ENCODE results near the gene SMYD3. TPM values are rescaled to one million over a fixed set of nuclear protein-coding genes. Genes with fewer than 3 reads are reported as not detected.

The SMYD3 gene
- polyA plus RNA-seq, 2 of the 4 experiments (the other 2 are of a cell fraction) = 18.2 to 35.2 TPM

DNA sequence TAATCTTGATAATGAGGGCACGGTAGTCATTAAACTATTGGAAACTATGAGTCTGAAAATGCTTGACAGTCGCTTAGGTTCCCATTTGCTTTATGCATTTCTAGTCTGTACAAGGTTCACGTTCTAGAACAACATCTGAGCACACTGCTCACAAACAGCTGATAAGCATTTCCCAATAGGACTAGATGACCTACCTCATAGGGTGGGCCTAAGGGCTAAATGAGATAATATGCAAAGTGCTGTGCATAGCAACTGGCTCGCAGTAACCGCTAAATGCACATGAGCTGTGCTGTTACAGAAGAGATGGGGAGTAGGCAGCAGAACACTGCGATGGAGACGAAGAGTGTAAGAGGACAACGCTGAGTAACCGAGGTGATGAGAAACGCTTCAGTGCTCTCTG, 628.0 kb downstream of the SMYD3 start:
- DNase-seq (ENCODE audit: low read depth in 1 of 2, low spot score in 1 of 2) (no peak), FAIRE-seq (no peak), ATAC-seq (no peak)
- CTCF ChIA-PET = no interaction called here
- H3K9me3 ChIP-seq = no peaks in the 10 kb centered on the region
- POLR2A ChIA-PET = no interaction called here
- TF ChIP-seq FOXS1 (CRISPR knock-in tag; IDR thresholded peaks at IDR 0.05) (no peak), FOSL2 (IDR thresholded peaks at IDR 0.05) (no peak), FOSL2 (CRISPR knock-in tag; IDR thresholded peaks at IDR 0.05) (no peak), RARB (CRISPR knock-in tag; IDR thresholded peaks at IDR 0.05) (no peak), RCOR1 (IDR thresholded peaks at IDR 0.05; ENCODE audit: low read depth, low read length) (no peak), KDM5A (IDR thresholded peaks at IDR 0.05) (no peak), CHD2 (IDR thresholded peaks at IDR 0.05; ENCODE audit: low read length, partially characterized antibody) (no peak), JUN (IDR thresholded peaks at IDR 0.05) (no peak), NFE2L2 (conservative IDR thresholded peaks at IDR 0.05; ENCODE audit: low read length) (no peak), MAFK (IDR thresholded peaks at IDR 0.05; ENCODE audit: partially characterized antibody) (no peak), SMC3 (IDR thresholded peaks at IDR 0.05) (no peak), ZC3H11A (IDR thresholded peaks at IDR 0.05) (no peak), HOXA7 (CRISPR knock-in tag; IDR thresholded peaks at IDR 0.05) (no peak), SREBF2 (IDR thresholded peaks at IDR 0.05) (no peak), ZSCAN20 (CRISPR knock-in tag; IDR thresholded peaks at IDR 0.05) (no peak), TFCP2L1 (CRISPR knock-in tag; IDR thresholded peaks at IDR 0.05) (no peak), ZNF302 (CRISPR knock-in tag; IDR thresholded peaks at IDR 0.05) (no peak), HES2 (IDR thresholded peaks at IDR 0.05) (no peak), POLR2AphosphoS2 (conservative IDR thresholded peaks at IDR 0.05; ENCODE audit: low read length) (no peak)
- TF ChIP-seq, protein P1, sequence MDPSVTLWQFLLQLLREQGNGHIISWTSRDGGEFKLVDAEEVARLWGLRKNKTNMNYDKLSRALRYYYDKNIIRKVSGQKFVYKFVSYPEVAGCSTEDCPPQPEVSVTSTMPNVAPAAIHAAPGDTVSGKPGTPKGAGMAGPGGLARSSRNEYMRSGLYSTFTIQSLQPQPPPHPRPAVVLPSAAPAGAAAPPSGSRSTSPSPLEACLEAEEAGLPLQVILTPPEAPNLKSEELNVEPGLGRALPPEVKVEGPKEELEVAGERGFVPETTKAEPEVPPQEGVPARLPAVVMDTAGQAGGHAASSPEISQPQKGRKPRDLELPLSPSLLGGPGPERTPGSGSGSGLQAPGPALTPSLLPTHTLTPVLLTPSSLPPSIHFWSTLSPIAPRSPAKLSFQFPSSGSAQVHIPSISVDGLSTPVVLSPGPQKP (IDR thresholded peaks at IDR 0.05; ENCODE audit: low read depth, low read length) = no peak
- TF ChIP-seq, protein P2, sequence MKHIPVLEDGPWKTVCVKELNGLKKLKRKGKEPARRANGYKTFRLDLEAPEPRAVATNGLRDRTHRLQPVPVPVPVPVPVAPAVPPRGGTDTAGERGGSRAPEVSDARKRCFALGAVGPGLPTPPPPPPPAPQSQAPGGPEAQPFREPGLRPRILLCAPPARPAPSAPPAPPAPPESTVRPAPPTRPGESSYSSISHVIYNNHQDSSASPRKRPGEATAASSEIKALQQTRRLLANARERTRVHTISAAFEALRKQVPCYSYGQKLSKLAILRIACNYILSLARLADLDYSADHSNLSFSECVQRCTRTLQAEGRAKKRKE (CRISPR knock-in tag; IDR thresholded peaks at IDR 0.05; ENCODE audit: low read depth) = no peak
- 82% methylated on average over 10 of the region's 10 CpGs for WGBS (ENCODE audit: missing lambda C conversion rate)
- H3K27ac ChIP-seq = no peak overlapping the region
- H3K4me1 ChIP-seq = no peaks in the 10 kb centered on the region
- no peak overlapping the region for H3K4me2 ChIP-seq
- H3K4me3 ChIP-seq = no peak overlapping the region

DNA sequence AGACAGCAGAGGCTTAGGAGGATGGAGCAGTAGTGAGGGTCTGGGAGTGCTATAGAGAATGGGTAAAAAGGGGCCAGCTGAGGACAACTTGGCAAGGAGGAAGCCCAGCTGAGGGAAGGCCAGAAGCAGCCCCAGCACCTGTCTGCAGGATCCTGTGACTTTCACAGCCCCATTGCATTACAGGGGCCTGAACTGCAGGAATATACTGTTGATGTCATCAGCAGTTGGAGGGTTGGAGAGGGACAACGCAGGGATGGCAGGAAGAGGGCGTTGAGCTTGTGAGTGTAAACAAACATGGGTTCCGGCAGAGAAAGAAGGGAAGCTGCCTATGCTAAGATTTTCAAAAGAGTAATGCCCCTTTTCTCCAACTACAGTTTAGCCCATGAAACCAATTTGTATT, 628.5 kb downstream of the SMYD3 start:
- H3K9me3 ChIP-seq = no peaks in the 10 kb centered on the region

More for the DNA sequence above, 628.5 kb downstream of the SMYD3 start:
- H3K4me2 ChIP-seq = no peak overlapping the region
- H3K4me3 ChIP-seq = no peak overlapping the region
- no peaks in the 10 kb centered on the region for H3K4me1 ChIP-seq
- DNase-seq (ENCODE audit: low read depth in 1 of 2, low spot score in 1 of 2) = no peak
- no peak for FAIRE-seq
- H3K27ac ChIP-seq = no peak overlapping the region
- ChIA-PET CTCF (no interaction called here), POLR2A (no interaction called here)
- ATAC-seq = no peak
- 70% methylated on average over 3 of the region's 3 CpGs for WGBS (ENCODE audit: missing lambda C conversion rate)
- TF ChIP-seq FOXS1 (CRISPR knock-in tag; IDR thresholded peaks at IDR 0.05) (no peak), KDM1A (IDR thresholded peaks at IDR 0.05; ENCODE audit: low read depth) (no peak), HDAC2 (IDR thresholded peaks at IDR 0.05) (no peak), NFE2L2 (conservative IDR thresholded peaks at IDR 0.05; ENCODE audit: low read length) (no peak), ZNF302 (CRISPR knock-in tag; IDR thresholded peaks at IDR 0.05) (no peak), RAD21 (conservative IDR thresholded peaks at IDR 0.05 in 1 of 2, IDR thresholded peaks at IDR 0.05 in 1 of 2) (no peak), ESRRA (IDR thresholded peaks at IDR 0.05; ENCODE audit: borderline replicate concordance, low read length) (no peak), HEYL (CRISPR knock-in tag; IDR thresholded peaks at IDR 0.05) (no peak), FOSB (CRISPR knock-in tag; IDR thresholded peaks at IDR 0.05) (no peak), KDM5A (IDR thresholded peaks at IDR 0.05) (no peak), CHD4 (IDR thresholded peaks at IDR 0.05; ENCODE audit: borderline replicate concordance) (no peak)
- TF ChIP-seq, protein P3, sequence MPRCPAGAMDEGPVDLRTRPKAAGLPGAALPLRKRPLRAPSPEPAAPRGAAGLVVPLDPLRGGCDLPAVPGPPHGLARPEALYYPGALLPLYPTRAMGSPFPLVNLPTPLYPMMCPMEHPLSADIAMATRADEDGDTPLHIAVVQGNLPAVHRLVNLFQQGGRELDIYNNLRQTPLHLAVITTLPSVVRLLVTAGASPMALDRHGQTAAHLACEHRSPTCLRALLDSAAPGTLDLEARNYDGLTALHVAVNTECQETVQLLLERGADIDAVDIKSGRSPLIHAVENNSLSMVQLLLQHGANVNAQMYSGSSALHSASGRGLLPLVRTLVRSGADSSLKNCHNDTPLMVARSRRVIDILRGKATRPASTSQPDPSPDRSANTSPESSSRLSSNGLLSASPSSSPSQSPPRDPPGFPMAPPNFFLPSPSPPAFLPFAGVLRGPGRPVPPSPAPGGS (IDR thresholded peaks at IDR 0.05) = no peak
- TF ChIP-seq, protein P4, sequence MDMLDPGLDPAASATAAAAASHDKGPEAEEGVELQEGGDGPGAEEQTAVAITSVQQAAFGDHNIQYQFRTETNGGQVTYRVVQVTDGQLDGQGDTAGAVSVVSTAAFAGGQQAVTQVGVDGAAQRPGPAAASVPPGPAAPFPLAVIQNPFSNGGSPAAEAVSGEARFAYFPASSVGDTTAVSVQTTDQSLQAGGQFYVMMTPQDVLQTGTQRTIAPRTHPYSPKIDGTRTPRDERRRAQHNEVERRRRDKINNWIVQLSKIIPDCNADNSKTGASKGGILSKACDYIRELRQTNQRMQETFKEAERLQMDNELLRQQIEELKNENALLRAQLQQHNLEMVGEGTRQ (IDR thresholded peaks at IDR 0.05) = no peak
